Nephron progenitor cell (in vitro differentiated cells): Measurements from ENCODE around the gene EMX2.
A peak's percentile ranks its signal among the peaks of the same experiment; 100 is the strongest.

Experiments used
- DNase-seq: peaks from one replicate; pipeline ENCODE4 v3.0.0; 2021
- H3K27ac Mint-ChIP-seq: 2 replicates; pipeline ENCODE4 v1.8.0; 2021; ENCODE audit warnings: mild to moderate bottlenecking, moderate library complexity, mixed read lengths
- H3K27me3 Mint-ChIP-seq: 2 replicates; pipeline ENCODE4 v1.8.0; 2021; ENCODE audit warnings: mild to moderate bottlenecking, low read depth, mixed read lengths; ENCODE audit not compliant: poor library complexity
- H3K36me3 Mint-ChIP-seq: 2 replicates; pipeline ENCODE4 v1.8.0; 2021; ENCODE audit warnings: low read depth, mixed read lengths
- H3K4me1 Mint-ChIP-seq: 2 replicates; pipeline ENCODE4 v1.8.0; 2021; ENCODE audit warnings: mixed read lengths
- H3K4me3 Mint-ChIP-seq: 2 replicates; pipeline ENCODE4 v1.8.0; 2021; ENCODE audit warnings: mild to moderate bottlenecking, moderate library complexity, mixed read lengths
- H3K9me3 Mint-ChIP-seq: 2 replicates; pipeline ENCODE4 v1.8.0; 2021; ENCODE audit warnings: mild to moderate bottlenecking, moderate library complexity, mixed read lengths
- TF ChIP-seq, protein P1 (sequence below): fragments of 200-600 bp; sonication (generic); IDR thresholded peaks from 2 replicates; pipeline ENCODE4 v1.5.0; 2021; ENCODE audit warnings: antibody characterized with exemption

Gene EMX2

DNA sequence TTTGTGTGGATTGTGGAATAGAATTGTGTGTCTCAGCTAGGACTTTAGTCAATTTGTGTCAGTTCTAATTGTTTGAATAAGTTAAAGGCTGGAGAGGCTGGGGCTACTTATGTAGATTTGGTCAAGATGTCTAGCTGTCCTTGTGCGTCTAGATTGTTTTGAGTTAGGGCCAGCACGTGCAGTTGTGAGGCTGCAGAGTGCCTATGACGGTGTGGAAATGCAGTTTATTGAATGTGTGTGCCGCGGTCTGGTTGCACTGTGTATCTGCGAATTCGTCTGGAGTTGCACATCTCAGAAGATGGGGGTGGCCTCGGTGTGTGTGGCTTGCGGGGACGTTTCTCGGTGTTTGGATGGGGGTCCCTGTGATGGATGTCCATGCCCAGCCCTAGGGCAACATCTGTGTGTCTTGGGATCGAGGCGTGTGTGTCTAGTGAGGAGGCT lies 10.2 kb downstream of the EMX2 start:
- Mint-ChIP-seq H3K9me3 (peaks cover 4% of the 10 kb centered on the region), H3K4me3 (peak overlapping the region; percentile 76), H3K36me3 (peaks cover 8% of the 10 kb centered on the region), H3K27ac (peak overlapping the region; percentile 29), H3K27me3 (peaks cover 92% of the 10 kb centered on the region), H3K4me1 (peaks cover 57% of the 10 kb centered on the region)
- TF ChIP-seq, protein P1, sequence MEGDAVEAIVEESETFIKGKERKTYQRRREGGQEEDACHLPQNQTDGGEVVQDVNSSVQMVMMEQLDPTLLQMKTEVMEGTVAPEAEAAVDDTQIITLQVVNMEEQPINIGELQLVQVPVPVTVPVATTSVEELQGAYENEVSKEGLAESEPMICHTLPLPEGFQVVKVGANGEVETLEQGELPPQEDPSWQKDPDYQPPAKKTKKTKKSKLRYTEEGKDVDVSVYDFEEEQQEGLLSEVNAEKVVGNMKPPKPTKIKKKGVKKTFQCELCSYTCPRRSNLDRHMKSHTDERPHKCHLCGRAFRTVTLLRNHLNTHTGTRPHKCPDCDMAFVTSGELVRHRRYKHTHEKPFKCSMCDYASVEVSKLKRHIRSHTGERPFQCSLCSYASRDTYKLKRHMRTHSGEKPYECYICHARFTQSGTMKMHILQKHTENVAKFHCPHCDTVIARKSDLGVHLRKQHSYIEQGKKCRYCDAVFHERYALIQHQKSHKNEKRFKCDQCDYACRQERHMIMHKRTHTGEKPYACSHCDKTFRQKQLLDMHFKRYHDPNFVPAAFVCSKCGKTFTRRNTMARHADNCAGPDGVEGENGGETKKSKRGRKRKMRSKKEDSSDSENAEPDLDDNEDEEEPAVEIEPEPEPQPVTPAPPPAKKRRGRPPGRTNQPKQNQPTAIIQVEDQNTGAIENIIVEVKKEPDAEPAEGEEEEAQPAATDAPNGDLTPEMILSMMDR, result no peak
- DNase-seq, result no peak

DNA sequence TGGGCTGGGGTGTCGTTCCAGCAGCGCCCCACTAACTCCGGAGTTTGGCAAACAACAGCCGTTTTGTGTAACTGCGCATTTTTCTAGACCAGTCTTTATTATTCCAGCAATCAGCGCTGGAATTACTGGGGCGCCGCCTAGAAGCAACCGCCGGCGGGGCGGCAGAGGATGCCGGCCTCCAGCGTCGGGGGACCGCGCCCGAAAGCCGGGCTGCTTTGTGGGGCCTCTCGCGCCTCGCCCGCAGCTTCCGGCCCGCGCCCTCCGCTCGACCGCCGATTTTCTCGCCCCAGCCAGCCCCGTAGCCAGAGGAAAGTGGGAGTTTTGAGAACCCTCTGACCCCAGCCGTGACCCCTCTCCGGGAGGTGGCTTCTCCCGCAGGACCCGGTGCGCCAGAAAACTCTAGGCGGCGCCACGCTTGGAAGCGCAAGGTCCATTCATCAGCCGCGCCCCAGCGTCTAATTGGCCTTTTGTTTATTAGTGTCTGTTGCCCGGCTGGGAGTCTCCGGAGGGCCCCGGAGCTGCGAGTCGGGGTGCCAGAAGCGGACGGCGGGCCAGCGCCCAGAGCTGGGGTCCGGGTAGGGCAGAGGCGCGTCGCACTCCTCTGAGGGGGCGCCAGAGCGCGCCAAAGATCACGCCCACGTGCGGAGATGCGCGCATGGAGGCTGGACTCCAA lies 10.7 kb downstream of the EMX2 start:
- peak overlapping the region; percentile 76 for H3K4me3 Mint-ChIP-seq
- H3K27me3 Mint-ChIP-seq, result peaks cover 88% of the 10 kb centered on the region
- TF ChIP-seq, protein P1, result peak; percentile 18
- H3K4me1 Mint-ChIP-seq, result peaks cover 51% of the 10 kb centered on the region
- H3K27ac Mint-ChIP-seq, result no peak overlapping the region
- peak; percentile 82 for DNase-seq
- peaks cover 2% of the 10 kb centered on the region for H3K9me3 Mint-ChIP-seq
- peaks cover 3% of the 10 kb centered on the region for H3K36me3 Mint-ChIP-seq

DNA sequence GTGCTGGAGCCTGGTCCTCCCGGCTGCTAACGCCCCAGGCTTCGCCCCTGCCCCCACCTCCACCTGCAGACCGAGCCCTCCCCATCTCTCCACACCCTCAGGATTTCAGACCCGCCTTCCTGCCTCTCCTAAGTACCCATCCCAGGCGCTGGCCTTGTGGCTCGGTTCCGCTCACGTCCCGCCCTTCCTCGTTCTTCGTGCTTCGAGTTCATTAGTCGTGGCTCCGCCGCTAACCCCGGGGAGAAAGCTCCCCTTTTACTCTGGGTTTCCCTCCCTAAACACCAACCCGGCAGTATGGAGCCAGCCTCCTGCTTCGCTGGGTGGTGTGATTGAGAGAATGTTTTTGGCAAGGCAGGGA lies 11.2 kb downstream of the EMX2 start:
- Mint-ChIP-seq H3K4me3 (peak overlapping the region; percentile 70), H3K9me3 (no peaks in the 10 kb centered on the region)

DNA sequence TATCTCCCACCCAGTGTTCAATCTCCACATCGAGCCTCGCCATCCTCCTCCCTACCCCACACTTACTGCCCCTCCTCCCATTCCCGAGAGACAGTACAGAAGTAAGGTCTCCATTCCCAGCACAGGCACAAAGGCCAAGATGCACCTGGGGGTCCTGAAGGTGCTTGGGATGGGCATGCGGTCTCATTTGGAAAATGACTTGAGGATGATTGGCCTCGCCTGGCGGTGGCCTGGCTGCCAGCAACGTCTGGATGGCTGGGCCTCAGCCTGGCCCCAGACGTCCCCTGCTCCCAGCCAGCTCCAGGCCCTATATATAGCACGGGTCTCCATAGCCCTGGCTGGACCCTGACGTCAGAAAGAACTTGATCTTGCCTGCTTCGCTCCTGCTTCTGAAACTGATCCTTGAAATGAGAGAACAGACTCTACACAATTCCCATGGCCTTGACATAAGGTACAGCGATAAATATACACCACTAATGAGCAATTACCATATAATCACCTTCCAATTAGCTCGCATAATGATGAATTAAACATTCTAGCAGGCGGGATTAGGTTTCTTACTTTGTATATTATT lies 11.8 kb downstream of the EMX2 start:
- DNase-seq, result no peak
- H3K36me3 Mint-ChIP-seq, result no peaks in the 10 kb centered on the region
- no peaks in the 10 kb centered on the region for H3K9me3 Mint-ChIP-seq
- H3K4me1 Mint-ChIP-seq, result peaks cover 45% of the 10 kb centered on the region
- H3K27me3 Mint-ChIP-seq, result peaks cover 87% of the 10 kb centered on the region
- H3K4me3 Mint-ChIP-seq, result peak overlapping the region; percentile 70
- H3K27ac Mint-ChIP-seq, result no peak overlapping the region
- TF ChIP-seq, protein P1, result no peak

More for the DNA sequence above, 11.2 kb downstream of the EMX2 start:
- peaks cover 87% of the 10 kb centered on the region for H3K27me3 Mint-ChIP-seq
- H3K4me1 Mint-ChIP-seq, result peaks cover 46% of the 10 kb centered on the region
- DNase-seq, result no peak
- H3K36me3 Mint-ChIP-seq, result no peaks in the 10 kb centered on the region
- H3K27ac Mint-ChIP-seq, result no peak overlapping the region
- TF ChIP-seq, protein P1, result peak; percentile 1

DNA sequence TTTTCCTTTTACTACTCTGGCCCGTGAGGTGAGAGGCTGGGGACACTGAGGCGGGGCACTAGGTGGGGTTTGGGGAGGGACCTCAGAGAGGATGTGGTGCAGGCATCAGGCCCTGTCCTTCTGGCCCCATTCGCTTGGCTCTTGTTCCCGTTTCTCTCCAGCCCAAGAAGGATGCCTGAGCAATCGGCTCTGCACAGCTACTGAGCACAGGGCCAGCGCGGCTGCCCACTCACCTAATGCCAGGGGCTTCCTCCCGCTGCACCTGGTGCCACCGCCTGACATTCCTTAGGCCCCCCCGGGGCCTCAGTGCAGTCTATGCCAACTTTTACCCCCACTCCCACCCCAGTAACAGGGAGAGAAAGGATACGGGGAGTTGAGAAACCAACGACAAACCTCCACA lies 12.5 kb downstream of the EMX2 start:
- Mint-ChIP-seq H3K9me3 (no peaks in the 10 kb centered on the region), H3K27ac (no peak overlapping the region), H3K36me3 (no peaks in the 10 kb centered on the region), H3K27me3 (peaks cover 87% of the 10 kb centered on the region), H3K4me3 (no peak overlapping the region), H3K4me1 (peaks cover 45% of the 10 kb centered on the region)
- no peak for DNase-seq
- TF ChIP-seq, protein P1, result no peak

DNA sequence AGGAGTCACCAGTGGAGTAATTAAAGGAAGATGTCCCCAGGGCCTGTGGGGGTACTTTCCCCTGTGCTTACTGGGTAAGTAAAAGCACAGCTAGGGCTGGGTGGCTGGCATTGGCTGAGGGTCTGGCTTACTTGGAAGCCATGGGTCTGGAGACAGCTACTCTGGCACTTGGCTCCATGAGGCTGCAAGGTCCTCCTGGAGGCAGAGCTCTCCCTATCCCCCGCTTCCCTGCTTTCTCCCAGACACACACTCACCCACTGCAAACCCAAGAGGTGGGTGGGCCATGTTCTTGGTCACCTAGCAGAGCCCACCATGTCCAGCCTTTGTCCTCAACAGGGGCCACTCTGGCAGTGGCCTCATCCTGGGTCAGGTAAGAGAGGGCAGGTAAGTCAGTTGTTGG lies 13.3 kb downstream of the EMX2 start:
- Mint-ChIP-seq H3K9me3 (no peaks in the 10 kb centered on the region), H3K36me3 (no peaks in the 10 kb centered on the region), H3K4me1 (peaks cover 39% of the 10 kb centered on the region), H3K4me3 (no peak overlapping the region), H3K27ac (no peak overlapping the region), H3K27me3 (peaks cover 79% of the 10 kb centered on the region)
- DNase-seq, result no peak
- TF ChIP-seq, protein P1, result no peak
